ENCODE measurements around the gene CMC2. TPM values are rescaled to one million over a fixed set of nuclear protein-coding genes. Genes with fewer than 3 reads are reported as not detected.

Gene CMC2
- total RNA-seq, 2 donors from 2014 or later: 136 to 212 TPM

- Histone ChIP-seq H3K9me3 (no peaks in the 10 kb centered on the region), H3K36me3 (no peaks in the 10 kb centered on the region), H3K4me3 (no peak overlapping the region), H3K4me1 (peaks cover 0 to 19% of the 10 kb centered on the region in 2 donors), H3K27ac (peak overlapping the region in 1 of 2 donors; percentile 85), H3K27me3 (no peaks in the 10 kb centered on the region)
- TF ChIP-seq, protein P1, sequence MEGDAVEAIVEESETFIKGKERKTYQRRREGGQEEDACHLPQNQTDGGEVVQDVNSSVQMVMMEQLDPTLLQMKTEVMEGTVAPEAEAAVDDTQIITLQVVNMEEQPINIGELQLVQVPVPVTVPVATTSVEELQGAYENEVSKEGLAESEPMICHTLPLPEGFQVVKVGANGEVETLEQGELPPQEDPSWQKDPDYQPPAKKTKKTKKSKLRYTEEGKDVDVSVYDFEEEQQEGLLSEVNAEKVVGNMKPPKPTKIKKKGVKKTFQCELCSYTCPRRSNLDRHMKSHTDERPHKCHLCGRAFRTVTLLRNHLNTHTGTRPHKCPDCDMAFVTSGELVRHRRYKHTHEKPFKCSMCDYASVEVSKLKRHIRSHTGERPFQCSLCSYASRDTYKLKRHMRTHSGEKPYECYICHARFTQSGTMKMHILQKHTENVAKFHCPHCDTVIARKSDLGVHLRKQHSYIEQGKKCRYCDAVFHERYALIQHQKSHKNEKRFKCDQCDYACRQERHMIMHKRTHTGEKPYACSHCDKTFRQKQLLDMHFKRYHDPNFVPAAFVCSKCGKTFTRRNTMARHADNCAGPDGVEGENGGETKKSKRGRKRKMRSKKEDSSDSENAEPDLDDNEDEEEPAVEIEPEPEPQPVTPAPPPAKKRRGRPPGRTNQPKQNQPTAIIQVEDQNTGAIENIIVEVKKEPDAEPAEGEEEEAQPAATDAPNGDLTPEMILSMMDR (IDR thresholded peaks at IDR 0.05): no peak
- DNase-seq (ENCODE audit: low spot score): no peak
These were observed 16.1 kb downstream of the CMC2 start for GRCh38 chr16:80990577-80990976.

DNA sequence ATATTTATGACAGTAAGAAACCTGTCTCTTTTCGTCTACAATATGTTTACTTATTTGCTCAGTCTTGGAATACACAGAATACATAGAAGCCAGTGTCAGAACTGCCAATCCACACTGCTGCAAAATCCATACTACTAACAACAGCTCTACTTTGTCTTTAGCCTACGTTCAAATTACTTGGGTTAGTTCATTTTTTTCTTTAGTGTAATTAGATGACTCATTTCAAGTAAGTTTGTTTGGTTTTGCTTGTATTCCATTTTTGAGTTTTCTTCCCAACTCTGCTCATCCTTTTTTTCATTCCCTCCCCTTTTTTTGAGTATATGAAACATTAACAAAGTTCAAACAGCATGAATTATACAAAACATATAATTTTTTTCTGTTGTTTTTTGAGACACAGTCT lies 16.9 kb downstream of the CMC2 start:
- DNase-seq (ENCODE audit: low spot score): no peak
- peaks cover 0 to 19% of the 10 kb centered on the region in 2 donors for H3K4me1 ChIP-seq
- peak overlapping the region in 1 of 2 donors; percentile 12 for H3K27ac ChIP-seq
- H3K36me3 ChIP-seq: no peaks in the 10 kb centered on the region
- H3K4me3 ChIP-seq: no peak overlapping the region
- no peaks in the 10 kb centered on the region for H3K9me3 ChIP-seq
- TF ChIP-seq, protein P1 (IDR thresholded peaks at IDR 0.05): no peak
- H3K27me3 ChIP-seq: no peaks in the 10 kb centered on the region

- H3K36me3 ChIP-seq: no peaks in the 10 kb centered on the region
- peaks cover 0 to 19% of the 10 kb centered on the region in 2 donors for H3K4me1 ChIP-seq
These were observed 17.9 kb downstream of the CMC2 start for GRCh38 chr16:80988756-80989155.

DNA sequence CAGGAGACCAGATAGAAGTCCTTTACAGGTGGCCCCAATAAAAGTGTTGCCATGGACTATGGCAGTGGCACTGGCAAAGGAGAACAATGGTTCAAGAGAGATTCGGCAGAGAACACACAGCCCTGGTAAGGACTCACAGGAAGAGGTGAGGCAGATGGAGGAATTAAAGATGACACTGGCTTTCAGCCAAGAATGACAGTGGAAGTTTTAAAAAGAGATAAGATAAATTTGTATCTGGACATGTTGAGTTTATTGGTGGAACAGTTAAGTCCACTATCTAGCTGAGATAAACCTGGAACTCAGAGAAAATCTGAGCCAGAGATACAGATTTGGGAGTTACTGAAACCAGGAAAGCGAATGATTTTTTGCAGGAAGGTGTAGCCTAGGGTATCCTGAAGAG lies 20.1 kb downstream of the CMC2 start:
- no peak for DNase-seq (ENCODE audit: low spot score)
- Histone ChIP-seq H3K9me3 (no peaks in the 10 kb centered on the region), H3K4me1 (peaks cover 0 to 13% of the 10 kb centered on the region in 2 donors), H3K36me3 (no peaks in the 10 kb centered on the region), H3K27ac (peak overlapping the region in 1 of 2 donors; percentile 80), H3K27me3 (no peaks in the 10 kb centered on the region), H3K4me3 (no peak overlapping the region)
- TF ChIP-seq, protein P1 (IDR thresholded peaks at IDR 0.05): no peak

More at GRCh38 chr16:80988756-80989155, 17.9 kb downstream of the CMC2 start:
- no peak overlapping the region for H3K4me3 ChIP-seq
- no peak for DNase-seq (ENCODE audit: low spot score)
- TF ChIP-seq, protein P1 (IDR thresholded peaks at IDR 0.05): no peak
- no peaks in the 10 kb centered on the region for H3K27me3 ChIP-seq
- H3K27ac ChIP-seq: peak overlapping the region in 1 of 2 donors; percentile 80
- no peaks in the 10 kb centered on the region for H3K9me3 ChIP-seq

DNA sequence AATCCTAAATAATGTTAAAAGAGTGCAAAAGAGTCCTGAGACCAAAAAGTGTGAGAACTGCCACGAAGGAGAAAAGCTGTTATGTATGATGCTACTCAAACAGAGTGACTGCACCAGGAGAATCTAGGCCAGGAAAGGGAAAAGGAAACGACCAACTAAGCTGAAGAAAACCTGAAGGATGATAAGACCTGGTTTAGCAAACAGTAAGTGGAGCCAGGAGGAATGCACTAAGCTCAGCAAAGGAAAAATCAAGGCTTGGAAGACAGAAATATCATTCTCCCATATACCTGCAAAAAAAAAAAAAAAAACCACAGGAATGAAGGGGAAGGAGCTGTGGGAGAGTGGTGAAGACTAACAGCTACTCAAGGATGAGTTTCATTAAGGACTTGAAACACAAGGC lies 21.1 kb downstream of the CMC2 start:
- Histone ChIP-seq H3K4me1 (peaks cover 0 to 18% of the 10 kb centered on the region in 2 donors), H3K4me3 (no peak overlapping the region), H3K27me3 (no peaks in the 10 kb centered on the region), H3K9me3 (no peaks in the 10 kb centered on the region), H3K27ac (peak overlapping the region; percentile 22 to 80), H3K36me3 (no peaks in the 10 kb centered on the region)
- no peak for DNase-seq (ENCODE audit: low spot score)
- TF ChIP-seq, protein P1 (IDR thresholded peaks at IDR 0.05): no peak

All from right atrium auricular region (tissue), 2 donors.